Embryonic facial prominence (tissue), 1 donor: ENCODE measurements around the gene AKAP5.
A peak's percentile ranks its signal among the peaks of the same experiment; 100 is the strongest.
"Not testable (repeated sequence)": the region's sequence is repeated elsewhere in the genome, so short reads cannot be mapped to it uniquely, and the experiment has no call there.

Experiments
- DNase-seq: peaks from one replicate; pipeline ENCODE4 v3.0.0-alpha.2; 2016; ENCODE audit errors: extremely low spot score

Gene AKAP5

GRCh38 chr14:64502887-64503433 lies 37.7 kb downstream of the AKAP5 start:
- no peak for DNase-seq

- DNase-seq = peak; percentile 89
These were observed 38.4 kb downstream of the AKAP5 start, which contains the start of gene ZBTB25 for GRCh38 chr14:64503434-64504309. Gene ZBTB25, minus strand, starts transcription at chr14:64503838. Its CDS starts 13,305 bp downstream, at chr14:64490533.

- DNase-seq = peak; percentile 68
These were observed 39.1 kb downstream of the AKAP5 start, which contains the start of gene ZBTB1 for GRCh38 chr14:64504310-64504896. Gene ZBTB1, plus strand, starts transcription at chr14:64504770. Its CDS starts 16,735 bp downstream, at chr14:64521505.

- peak; percentile 85 for DNase-seq
These were observed 39.8 kb downstream of the AKAP5 start for GRCh38 chr14:64504897-64505794.

GRCh38 chr14:64506721-64507120 lies 41.4 kb downstream of the AKAP5 start:
- DNase-seq = no peak

GRCh38 chr14:64507376-64508156 lies 42.3 kb downstream of the AKAP5 start:
- no peak for DNase-seq

GRCh38 chr14:64508215-64508776 lies 43.0 kb downstream of the AKAP5 start:
- DNase-seq = no peak

- no peak for DNase-seq
These were observed 43.7 kb downstream of the AKAP5 start for GRCh38 chr14:64509036-64509435.

GRCh38 chr14:64510825-64511671 lies 45.7 kb downstream of the AKAP5 start:
- no peak for DNase-seq

GRCh38 chr14:64513271-64513670 lies 48.0 kb downstream of the AKAP5 start:
- no peak for DNase-seq

- no peak for DNase-seq
These were observed 49.8 kb downstream of the AKAP5 start for GRCh38 chr14:64515053-64515452.

- no peak for DNase-seq
These were observed 51.7 kb downstream of the AKAP5 start for GRCh38 chr14:64516969-64517368.

GRCh38 chr14:64517667-64518066 lies 52.4 kb downstream of the AKAP5 start:
- not testable (repeated sequence) for DNase-seq

GRCh38 chr14:64518229-64518628 lies 52.9 kb downstream of the AKAP5 start:
- DNase-seq = no peak

- DNase-seq = no peak
These were observed 55.4 kb downstream of the AKAP5 start for GRCh38 chr14:64520699-64521098.

GRCh38 chr14:64522591-64523355 lies 57.5 kb downstream of the AKAP5 start:
- DNase-seq = no peak
